Stimulated activated CD4-positive, alpha-beta T cell treated with anti-CD3 and anti-CD28 coated beads, Interleukin-15, amount 100 ng/mL, for 24 hours (primary cell): ENCODE results near the gene ACVR2B.

Source experiments
- DNase-seq: peaks from one replicate; pipeline ENCODE4 v3.0.0-alpha.2; 2020

Gene ACVR2B

DNA sequence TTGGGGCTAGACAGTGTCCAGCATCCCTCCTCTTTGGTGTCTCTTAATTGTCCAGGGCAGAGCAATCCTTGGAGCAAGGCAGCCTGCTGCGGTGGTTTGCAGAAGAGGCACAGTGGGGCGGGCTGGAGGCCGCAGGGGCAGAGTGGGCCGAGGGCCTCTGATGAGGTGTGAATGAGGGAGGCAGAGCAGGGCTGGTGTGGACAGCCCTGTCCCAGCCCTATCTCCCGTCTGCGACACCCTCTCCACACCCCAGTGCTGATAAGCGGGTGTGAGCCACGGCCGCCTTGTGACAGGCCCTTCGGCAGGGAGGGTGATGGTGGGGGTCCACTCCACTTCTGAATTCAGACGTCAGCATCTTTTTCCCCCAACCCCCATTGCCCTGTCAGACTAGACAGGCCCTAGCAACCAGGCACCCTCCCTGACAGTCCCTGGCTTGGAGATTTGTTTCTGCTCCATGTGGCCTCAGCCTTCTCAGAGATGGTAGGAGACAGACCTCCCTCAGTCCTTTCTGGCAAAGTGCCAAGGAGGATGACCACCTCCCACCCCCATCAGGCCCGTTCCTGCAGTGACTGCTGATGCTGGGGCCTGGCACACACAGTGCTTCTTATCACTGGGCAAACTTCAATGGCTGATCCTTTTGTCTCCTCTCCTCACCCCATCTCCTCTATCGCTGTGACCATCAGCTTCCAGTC lies 79.7 kb downstream of the ACVR2B start:
- DNase-seq: no peak

DNA sequence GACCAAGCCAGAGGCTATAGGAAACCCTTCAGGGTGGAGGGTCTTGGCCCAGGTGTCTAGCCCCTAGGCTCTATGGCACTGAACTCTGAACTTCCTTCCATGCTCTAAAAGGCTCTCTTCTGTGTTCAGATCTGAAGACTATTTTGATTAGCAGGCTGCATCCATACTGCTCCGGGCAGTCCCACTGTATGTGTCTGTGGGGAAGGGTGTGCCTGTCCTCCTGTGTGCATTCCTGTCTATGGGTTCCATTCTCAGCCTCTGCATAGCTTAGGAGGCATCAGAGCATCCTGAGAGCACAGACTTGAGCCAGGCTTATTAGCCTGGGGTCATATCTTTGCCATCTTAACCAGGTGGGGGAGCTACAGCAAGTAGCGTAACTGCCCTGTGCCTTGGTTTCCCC lies 80.5 kb downstream of the ACVR2B start:
- no peak for DNase-seq

DNA sequence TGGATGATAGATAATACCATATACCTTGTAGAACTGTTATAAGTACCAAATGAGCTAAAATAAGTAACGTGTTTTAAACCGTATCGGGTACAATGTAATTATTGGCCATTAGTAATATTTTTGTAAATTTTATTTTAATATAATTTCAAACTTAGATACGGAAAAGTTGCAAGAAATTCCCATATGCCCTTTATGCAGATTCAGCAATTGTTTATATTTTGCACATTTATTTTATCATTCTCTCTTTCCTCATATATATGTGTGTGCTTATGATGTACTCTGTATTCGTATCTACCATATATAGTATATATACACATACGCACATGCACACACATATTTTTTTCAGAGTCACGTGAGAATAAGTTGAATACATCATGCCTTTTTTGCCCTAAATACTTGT lies 80.9 kb downstream of the ACVR2B start:
- no peak for DNase-seq

DNA sequence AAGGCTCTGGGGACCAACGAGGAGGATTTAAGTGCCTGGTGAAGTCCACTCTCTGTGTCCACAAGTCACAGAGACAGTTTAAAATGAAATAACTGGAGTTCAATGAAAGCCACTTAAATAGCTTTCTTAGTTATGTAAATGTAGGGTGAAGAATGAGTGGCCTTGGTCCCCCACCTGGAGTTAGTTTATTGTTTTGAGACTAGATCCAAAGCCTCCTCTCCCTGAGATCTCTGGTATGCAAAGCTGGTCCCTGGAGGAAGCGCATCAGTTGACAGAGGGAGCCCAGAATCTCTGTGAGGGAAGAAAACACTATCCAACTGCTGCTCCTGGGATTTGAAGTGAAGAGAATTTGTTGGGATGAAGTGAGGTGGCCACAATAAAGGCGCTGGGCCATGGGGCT lies 83.0 kb downstream of the ACVR2B start:
- DNase-seq: no peak

DNA sequence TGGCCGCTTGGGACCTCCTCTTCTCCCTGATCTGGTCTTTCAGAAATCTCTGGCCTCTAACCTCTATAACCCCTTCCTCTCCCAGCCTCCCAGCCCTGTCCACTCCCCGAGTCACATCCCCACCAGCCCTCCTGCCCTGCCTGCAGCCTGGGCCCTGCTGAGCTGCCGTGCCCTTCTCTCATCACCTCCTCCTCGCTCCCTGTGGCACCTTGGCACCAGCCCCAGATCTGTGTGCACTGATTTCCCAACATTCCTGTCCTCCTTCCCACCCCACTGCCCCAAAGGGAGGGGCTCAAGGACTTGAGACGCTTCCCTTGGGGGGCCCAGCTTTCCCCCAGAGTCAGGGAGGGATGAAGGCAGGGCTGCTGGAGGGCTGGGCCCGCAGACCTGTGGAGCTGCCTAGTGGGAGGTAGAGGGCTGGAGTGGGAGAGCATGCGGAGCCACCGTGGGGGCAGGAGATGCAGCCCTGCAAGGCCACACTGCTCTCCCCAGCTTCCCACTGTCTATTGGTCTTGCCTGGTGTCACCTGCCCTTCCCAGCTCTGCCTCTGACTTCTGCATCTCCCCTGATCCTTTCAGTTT lies 85.2 kb downstream of the ACVR2B start:
- DNase-seq: no peak

DNA sequence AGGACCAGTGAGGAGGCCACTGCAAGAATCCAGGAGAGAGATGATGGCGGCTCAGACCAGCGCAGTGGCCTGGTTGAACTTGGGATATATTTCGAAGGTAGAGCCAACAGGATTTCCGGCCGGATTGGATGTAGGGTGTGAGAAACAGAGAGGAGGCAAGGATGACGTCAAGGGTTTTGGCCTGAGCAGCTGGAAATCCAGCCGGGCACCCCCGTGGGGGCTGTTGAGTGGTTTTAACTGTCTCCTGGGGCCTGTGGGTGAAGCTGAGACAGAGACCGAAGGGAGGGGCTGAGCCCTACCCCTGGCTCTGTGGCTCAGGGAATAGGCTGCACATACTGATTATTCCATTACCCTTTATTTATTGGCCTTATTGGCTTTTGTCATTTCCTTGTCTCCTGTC lies 88.1 kb downstream of the ACVR2B start:
- no peak for DNase-seq
